Central memory CD4-positive, alpha-beta T cell (primary cell): Measurements from ENCODE around the gene SIN3A.
"Not testable (repeated sequence)": the region's sequence is repeated elsewhere in the genome, so short reads cannot be mapped to it uniquely, and the experiment has no call there.

Source experiments
- DNase-seq: peaks from one replicate; pipeline ENCODE4 v3.0.0; 2022
- total RNA-seq, 3 experiments: gene quantifications; one replicate each; lab custom pipeline; 2026; lab: John Stamatoyannopoulos, UW

SIN3A gene
- total RNA-seq, result 107 to 151 (median 142) reads per million in 3 experiments

DNA sequence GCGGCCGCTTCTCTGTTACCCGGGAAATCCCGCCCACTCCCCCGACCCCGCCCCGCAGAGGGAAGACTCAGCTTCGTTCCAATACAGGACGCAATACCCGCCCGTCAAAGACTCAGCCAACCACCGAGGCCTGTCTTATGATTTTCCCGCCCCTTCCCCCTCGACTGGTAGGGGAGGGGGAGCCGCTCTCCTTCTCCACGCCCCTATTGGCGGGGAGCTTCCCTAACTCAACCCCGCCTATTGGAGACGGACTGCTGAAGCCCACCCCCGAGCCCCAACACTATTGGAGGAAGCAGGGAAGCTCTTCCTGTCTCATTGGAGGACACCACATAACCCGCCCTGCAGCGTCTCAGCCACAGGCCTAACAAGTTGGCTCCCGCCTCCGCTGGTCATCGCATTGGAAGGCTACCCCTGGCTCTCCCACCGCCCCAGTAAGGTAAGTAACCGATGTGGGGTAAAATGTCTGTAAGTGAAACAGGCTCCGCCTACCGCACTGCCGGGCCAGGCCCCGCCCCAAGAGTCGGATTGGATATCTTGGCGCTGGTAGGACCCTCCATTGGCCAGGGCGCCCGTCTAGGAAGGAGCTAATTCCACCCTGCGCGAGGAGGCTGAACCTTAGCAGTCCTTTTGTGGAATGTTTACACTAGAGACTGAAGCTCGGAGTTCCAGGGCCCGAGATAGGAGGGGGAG, at the start of gene SIN3A:
SIN3A (minus strand) TSS at position 17 of the 690 bp plus-strand sequence. CDS start 21,315 bp downstream, outside the sequence.
- DNase-seq, result peak; percentile 99

DNA sequence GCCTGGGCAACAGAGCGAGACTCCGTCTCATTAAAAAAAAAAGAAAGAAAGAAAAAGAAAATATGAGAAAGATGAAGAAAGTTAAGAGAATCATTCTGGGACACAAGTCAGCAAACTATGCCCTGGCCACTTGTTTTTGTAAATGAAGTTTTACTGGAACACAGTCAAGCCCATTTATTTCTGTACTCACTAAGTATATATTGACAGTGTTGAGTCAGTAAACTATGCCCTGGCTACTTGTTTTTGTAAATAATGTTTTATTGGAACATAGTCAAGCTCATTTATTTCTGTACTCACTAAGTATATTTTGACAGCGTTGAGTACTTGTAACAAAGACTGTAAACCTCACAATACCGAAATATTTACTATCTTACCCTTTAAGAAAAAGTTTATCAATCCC, 42.2 kb upstream of the SIN3A start:
- DNase-seq, result no peak

DNA sequence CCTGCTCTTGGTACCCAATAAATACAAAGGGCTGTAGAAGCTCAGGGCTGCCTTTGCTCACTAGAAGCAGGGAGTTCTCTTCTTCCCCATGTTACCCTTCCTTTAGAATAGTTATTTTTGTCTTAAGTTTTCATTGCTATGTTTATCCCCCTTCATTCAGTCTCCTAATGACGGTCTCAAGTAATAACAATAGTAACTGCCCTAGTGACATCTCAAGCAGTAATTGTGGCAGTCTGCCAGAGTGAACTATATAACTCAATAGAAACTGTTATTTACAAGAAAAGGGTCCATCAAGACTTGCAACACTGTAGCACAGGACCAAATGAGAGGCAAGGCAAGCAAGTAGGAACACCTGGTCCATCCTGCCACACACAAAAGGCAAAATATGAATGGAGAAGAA, 32.5 kb upstream of the SIN3A start:
- no peak for DNase-seq

DNA sequence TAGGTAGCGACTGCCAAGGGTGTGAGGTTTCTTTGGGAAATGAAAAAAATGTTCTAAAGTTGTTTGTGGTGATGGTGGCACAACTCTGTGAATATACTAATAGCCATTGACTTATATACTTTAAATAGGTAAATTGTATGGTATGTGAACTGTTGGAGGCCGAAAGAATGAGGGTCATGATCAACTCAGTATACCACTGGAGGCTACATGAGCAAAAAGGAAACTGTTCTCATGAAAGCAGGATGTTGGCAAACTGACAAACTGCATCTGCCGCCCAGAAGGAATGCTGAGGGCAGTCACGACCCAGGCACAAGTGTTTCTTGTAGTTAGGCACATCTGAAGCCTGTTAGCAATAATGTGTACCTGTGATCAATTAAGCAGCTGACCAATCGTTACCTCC, 32.1 kb upstream of the SIN3A start:
- not testable (repeated sequence) for DNase-seq

DNA sequence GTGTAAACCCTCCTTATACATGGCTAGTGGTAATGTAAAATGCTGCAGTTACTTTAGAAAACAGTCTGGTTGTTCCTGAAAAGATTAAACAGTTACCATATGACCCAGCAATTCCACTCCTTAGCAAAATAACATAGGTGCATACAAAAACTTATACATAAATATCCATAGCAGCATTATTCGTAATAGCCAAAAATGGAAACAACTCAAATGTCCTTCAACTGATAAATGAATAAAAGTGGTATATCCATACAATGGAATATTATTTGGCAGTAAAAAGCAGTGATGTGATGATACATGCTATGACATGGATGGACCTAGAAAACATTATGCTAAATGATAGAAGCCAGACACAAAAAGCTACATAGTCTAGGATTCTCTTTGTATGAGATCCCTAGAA, 31.6 kb upstream of the SIN3A start:
- no peak for DNase-seq

DNA sequence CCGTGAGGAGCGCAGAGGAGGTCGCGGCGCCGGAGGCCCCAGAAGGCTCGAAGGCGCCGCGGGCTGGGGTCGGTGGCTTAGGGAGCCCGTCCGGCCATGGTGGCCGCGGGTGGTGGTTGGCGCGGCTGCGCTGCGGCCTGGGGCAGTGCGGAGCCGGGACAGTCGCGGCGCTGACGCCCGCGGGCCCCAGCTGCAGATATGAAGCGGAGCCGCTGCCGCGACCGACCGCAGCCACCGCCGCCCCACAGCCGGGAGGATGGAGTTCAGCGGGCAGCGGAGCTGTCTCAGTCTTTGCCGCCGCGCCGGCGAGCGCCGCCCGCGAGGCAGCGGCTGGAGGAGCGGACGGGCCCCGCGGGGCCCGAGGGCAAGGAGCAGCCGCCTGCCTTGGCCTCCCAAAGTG, 29.0 kb upstream of the SIN3A start:
- not testable (repeated sequence) for DNase-seq

DNA sequence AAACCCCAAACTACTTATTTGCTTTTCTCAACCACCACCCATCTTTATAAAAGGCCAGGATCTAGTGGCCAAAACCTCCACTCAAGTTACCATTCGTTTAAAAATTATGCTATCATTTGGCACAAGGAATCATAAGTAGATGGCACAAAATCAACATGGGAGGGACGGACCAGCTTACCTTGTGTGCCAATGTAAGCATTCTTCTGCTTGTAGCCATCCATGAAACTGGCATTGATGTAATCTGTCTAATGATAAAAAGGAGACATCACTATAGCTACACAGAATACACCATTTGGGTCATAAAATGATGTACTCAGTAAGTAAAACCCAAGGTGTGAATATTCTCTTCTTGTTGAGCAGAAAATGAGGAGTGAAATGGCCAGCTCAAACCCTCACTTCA, 28.2 kb upstream of the SIN3A start:
- no peak for DNase-seq

DNA sequence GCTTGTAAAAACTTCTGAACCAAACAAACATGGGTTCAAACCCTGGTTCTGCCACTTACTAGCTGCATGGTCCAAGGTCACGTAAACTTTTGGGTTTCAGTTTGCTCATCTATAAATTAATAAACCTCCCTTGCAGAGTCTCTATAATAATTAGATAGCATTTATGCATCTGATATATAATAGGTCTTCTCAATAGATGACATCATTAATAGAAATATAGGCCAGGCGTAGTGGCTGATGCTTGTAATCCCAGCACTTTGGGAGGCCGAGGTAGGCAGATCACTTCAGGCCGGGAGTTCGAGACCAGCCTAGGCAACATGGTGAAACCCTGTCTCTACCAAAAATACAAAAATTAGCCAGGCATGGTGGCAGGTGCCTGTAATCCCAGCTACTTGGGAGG, 25.6 kb upstream of the SIN3A start:
- DNase-seq, result not testable (repeated sequence)

DNA sequence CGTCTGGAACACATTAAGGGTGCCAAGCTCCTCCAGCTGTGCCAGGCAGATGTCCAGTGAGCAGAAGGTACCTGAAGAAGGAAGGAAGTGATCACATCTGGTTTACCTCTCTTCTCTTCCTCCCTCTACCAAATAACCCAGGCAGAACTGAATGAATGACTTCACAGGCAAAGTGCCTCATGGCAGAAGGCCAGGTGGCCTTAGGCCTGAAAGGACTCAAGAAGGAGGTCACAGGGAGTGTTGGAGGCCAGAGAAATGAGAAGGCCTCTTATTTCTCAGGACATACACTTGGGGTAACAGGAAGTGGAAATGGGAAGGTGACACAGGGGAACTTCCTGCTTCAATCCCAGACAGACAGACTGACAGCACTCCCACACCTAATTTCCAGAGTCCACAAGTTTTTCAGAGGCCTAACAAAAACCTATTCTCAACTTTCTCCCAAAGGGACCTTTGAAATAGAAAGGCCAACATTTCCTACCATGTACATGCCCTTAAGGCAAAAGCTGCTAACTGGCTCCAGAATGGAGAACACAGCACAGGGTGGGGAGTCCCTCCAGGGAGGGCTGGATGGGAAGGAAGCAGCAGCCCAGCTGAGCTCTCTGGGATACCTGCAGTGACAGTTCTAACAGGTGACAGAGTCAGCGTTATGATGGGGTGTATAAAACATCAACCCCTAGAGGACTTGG, 17.6 kb upstream of the SIN3A start:
- DNase-seq, result no peak

DNA sequence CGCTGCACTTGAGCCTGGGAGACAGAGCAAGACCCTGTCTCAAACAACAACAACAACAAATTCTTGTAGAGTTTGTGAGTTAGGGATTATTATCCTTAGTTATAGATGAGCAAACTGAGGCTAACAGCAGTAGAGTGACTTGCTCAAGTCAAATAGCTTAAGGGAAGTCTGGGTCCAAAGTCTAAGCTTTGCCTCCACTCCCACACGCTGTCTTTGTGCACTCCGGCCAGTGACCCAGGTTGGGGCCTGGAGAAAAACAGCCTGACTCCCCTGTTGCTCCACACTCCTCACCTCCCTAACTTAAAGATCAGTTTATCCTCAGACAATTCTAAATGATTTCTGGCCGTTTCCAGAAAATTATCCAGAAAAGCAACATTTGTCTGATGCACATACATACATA, 9.2 kb upstream of the SIN3A start:
- DNase-seq, result no peak

DNA sequence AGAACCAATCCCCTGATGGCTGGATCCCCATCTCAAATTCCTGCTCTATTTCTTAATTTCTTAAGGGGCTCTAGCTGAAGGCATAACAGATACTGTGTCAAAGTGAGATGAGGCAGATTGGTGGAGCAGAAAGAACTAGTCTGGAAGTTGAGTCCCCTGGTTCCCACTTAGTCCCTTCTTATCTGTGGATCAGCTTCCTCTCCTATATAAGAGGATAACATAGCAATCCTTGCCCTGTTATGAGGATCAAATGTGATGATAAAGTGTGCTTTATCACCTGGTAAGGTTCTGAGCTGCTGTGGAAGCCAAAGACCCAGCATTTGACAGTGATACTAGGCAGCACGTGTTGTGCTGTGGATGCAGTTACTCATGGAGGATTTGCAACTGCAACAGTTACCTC, 8.1 kb upstream of the SIN3A start:
- no peak for DNase-seq

DNA sequence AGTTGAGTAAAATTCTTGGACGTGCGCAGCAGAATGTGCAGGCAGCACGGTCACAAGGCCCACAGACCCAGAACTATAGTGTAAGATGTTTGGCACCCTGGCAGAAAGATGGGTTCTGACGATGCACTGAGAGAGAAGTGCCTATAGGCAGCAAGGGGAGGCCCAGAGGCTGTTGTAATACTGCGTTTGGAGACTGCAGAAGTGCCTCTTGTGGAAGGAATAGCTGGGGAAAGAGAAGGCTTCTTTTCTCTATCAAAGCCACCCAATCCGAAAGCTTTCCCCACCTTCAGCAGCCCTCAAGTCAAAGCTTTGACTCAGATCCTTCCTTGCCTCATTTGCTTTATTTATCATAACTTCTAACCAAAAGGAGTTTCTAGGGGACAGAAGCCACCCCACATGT, 5.2 kb upstream of the SIN3A start:
- DNase-seq, result no peak

DNA sequence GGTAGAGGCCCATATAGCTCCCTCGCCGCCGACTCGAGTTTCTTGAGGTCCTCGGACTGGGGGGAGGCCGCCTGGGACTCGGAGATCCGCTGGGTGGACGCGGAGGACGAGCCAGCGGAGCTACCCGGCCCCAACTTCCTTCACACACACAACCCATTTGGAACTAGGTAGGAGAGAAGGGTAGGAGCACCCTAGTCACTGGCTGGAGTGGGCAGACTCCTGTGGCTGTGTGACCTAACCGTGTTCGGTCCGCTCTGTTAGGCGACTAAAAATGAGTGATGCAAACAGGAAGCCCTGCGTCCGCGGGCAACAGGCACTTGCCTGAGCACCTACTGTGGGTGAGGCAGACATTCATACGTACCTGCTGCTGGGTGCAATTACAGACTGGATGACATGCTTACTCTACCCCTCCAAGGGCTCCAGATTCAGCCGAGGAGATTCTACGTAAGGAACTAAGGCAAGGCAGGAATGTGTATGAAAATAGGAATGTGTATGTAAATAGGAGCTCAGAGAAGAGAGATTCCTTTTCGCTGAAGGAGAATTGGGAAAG, 4.6 kb upstream of the SIN3A start:
- DNase-seq, result peak; percentile 52

DNA sequence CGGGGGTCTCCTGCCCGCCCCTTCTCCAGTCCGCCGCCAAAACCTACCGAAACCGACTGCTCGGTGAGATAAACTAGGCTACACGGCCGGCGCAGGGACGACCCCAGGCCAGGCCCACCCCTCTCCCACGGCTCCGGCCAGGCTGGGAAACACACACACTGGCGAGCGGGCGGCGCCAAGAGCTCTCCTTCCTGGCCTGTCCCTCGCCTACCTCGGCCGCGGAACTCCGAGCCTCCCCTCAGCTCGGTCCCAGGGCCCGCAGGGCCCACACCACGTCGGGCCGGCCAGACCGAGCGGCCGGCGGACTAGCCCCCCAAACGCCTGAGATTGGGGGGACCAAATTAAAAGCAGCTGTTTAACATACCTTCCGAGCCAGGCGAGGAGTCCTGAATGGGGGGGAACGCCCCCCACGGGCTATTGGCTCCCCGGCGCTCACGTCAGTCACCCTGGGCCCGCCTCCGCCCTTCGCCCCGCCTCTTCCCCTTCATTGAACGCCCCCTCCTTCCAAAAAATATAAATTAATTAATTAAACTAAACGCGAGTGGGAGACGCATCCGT, 4.0 kb upstream of the SIN3A start:
- DNase-seq, result peak; percentile 82

DNA sequence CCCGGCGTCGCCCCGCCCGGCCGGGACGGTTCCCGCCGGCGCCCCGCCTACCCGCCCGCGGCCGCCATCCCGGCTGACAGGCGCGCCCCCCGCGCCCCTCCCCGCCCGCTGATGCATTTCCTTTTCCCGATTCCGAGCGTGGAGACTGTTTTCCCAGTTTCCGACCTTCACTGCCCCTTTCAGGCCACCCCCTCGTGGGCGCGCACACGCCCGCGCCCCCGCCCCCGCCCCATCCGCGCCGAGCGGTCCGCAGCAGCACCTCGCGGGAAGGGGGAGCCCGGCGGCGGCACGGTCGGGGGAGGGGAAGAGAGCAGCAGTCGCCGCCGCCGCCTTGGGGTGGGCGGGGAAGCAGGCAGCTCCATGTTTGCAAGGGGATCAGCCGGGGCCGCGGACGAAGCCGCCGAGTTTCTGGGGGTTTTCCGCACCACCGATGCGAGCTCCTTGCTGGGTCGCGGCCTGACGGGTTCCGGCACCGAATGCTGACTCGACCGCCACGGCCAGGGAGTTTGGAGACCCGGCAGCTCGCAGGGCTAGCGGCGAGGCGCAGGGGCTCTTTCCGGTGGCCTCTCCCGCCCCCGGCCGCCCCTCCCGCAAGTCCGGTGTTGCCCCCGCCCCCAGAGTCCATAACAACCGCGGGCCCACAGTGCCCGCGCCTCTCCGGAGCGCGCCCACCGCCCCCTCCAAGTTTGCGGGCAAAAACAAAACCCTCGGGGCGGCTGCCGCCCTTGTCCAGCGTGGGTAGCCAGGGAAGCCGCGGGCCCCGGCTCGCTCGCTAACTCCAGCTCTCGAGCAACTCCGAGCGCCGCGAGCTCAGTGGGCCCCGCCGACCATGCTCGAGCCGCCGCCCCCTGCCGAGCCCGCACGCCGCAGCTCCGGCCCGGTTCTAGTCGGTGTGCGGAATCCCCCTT, 3.2 kb upstream of the SIN3A start:
- DNase-seq, result peak; percentile 84

DNA sequence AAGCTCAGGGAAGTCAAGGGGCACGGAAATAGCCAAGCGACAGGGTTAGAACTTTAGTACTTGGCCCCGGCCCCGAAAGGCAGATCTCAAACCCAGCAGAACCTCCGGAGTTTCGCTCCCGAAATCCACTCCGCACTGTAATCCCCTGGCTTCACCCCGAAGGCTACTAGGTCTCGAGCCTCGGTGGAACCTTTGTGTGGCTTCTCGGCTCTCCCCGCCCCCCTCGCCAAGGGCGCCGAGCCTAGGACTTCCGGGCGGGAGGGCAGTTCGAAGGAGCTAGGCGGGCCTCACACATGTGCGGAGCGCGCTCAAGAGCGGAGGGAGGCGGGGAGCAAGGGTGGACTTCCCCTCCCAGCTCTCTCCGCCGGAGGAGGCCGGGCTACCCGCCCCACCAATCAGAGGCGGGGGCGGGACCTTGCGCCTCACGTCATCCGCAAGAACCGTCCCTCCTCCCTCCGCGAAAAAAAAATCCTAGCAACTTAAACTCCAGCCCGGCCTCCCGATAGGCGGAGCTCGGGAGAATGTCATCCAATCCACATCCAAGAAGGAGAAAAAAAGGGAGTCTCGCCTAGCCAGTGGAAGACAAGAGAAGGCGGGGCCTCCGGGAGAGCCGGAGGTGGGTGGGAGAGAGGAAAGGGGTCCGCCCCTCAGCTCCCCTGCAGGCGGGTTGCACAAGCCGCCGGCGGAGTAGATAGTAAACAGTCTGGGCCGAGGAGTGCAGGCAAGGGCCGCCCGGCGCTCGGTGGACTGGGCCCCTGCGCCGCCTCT, 2.4 kb upstream of the SIN3A start:
- peak; percentile 100 for DNase-seq

DNA sequence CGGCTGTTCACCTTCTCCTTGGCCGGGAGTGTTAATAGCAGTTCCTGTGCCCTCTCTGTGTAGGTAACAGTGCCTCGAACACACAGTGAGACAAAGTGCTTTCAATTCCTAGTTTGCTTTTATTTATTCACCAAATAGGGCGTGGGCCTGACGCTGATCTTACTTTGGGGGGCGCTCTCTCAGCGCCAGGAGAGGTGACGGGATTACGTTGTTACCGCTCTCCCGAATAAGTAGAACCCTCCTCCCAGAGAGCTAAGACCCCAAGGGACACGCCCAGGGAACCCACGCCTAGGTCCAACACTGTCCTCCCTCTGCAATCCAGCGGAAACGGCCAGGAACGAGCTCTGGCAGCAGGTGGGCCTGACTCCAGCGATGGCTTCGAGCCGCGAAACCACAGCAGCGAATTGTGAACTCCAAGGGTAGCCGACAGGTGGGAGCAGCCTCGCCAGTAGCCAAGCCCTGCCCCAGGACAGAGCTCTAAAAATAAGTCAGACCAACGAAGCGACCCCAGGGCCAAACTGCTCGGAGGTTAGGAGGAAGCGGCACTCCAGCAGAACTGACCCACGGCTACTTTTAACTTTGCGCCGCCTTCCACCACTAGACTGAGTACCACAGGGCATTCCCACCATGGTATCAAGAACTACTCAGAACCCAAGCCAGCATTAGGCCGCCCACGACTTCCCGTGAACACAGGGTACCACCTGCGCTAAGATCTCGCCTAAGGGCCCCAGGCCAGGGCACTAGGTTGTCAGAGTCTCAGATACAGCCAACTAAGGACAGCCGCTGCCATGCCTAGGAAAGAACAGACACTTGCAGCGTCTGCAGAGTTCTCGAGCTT, 1.6 kb upstream of the SIN3A start:
- peak; percentile 25 for DNase-seq

DNA sequence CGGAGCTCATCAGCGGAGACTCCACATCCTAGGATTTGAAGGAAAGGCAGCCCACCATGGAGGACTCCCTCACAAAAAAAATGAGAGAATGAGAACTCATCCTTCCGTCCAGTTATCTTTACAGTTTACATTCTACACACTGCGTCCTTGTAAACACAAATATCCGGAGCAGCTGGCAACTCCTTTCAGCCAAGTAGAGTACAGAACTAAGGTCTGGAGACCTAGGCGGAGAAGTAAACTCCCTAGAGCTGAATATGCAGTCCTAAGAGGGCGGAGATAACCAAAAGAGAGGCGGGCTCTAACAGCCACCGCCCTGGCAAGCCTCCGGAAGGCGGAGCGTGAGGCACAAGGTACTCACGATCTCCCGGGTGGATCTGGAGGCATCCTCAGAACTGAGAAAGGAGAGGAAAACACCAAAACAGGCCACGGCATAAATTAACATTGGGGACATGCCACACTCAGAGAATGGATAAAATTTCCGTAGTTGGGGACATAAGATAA, 924 bp upstream of the SIN3A start:
- peak; percentile 78 for DNase-seq

DNA sequence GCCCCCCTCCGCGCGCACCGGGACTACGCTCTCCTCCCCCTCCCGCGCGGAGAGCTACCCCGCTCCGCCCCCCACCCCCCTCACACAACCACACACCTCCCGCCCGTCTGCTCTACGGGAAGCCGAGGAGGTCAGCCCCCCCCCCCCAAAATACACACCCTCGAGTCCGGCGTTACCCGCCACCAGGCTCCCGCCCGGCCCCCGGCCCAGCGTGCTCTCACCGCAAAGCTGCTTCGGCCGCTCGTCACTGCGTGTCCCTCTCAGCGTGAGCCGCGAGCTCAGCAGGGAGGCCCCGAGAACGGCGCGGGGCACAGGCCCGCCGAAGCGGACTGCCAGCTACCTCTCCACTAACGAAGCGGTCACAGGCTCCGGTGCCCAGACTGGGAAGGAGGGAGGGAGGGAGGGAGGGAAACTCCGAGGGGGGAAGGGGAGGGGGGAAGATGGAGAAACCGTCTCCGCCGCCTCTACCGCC, 252 bp downstream of the SIN3A start:
- DNase-seq, result no peak
